WTC11 (cell line): ENCODE results near the gene TMEM59L. TPM values are rescaled to one million over a fixed set of nuclear protein-coding genes. Genes with fewer than 3 reads are reported as not detected.

Experiments
- ATAC-seq: fragments of 200-7000 bp; cut with Tn5 transposase; 2 replicates; pipeline ENCODE4 v1.10.0; 2021; ENCODE audit warnings: mild to moderate bottlenecking, moderate library complexity
- CTCF ChIA-PET: fragments of 300-600 bp; sonication (Branson Sonifier 250); formaldehyde crosslinking; loops from one replicate; lab custom pipeline; 2021; ENCODE audit warnings: antibody characterized with exemption; lab: Charles Lee
- POLR2A ChIA-PET: fragments of 350-600 bp; sonication (Branson Sonifier 250); formaldehyde crosslinking; loops from one replicate; lab custom pipeline; 2021; ENCODE audit warnings: antibody characterized with exemption; lab: Charles Lee
- DNase-seq: peaks from one replicate; pipeline ENCODE4 v3.0.0; 2021; ENCODE audit warnings: low spot score
- H3K27ac Mint-ChIP-seq: 2 replicates; pipeline ENCODE4 v1.8.0; 2021; ENCODE audit warnings: mixed read lengths
- H3K27me3 Mint-ChIP-seq: 2 replicates; pipeline ENCODE4 v1.8.0; 2021; ENCODE audit warnings: low read depth, mild to moderate bottlenecking, moderate library complexity, mixed read lengths
- H3K36me3 Mint-ChIP-seq: 2 replicates; pipeline ENCODE4 v1.8.0; 2021; ENCODE audit warnings: mixed read lengths
- H3K4me1 Mint-ChIP-seq: 2 replicates; pipeline ENCODE4 v1.8.0; 2022; ENCODE audit warnings: mixed read lengths
- H3K4me3 Mint-ChIP-seq: 2 replicates; pipeline ENCODE4 v1.8.0; 2021; ENCODE audit warnings: mild to moderate bottlenecking, moderate library complexity, mixed read lengths
- H3K9me3 Mint-ChIP-seq: 2 replicates; pipeline ENCODE4 v1.8.0; 2021; ENCODE audit warnings: mixed read lengths
- KAT7 ChIP-seq: sonication (generic); formaldehyde crosslinking; IDR thresholded peaks from 2 replicates; pipeline ENCODE4 v1.8.1; 2023; ENCODE audit warnings: missing genetic modification reagents, mild to moderate bottlenecking, borderline replicate concordance
- NFATC4 ChIP-seq: fragments of 250-450 bp; sonication (Bioruptor Pico); IDR thresholded peaks from 2 replicates; pipeline ENCODE4 v1.9.0; 2021; ENCODE audit warnings: mild to moderate bottlenecking
- NFYB ChIP-seq: sonication (generic); formaldehyde crosslinking; conservative IDR thresholded peaks from 2 replicates; pipeline ENCODE4 v1.8.0; 2022; ENCODE audit warnings: low read depth, missing genetic modification reagents
- TEAD4 ChIP-seq: sonication (generic); formaldehyde crosslinking; IDR thresholded peaks from 2 replicates; pipeline ENCODE4 v1.8.0; 2022; ENCODE audit warnings: mild to moderate bottlenecking, missing genetic modification reagents
- TP53 ChIP-seq: sonication (generic); formaldehyde crosslinking; IDR thresholded peaks from 2 replicates; pipeline ENCODE4 v1.8.1; 2023; ENCODE audit warnings: mild to moderate bottlenecking, missing genetic modification reagents
- ZNF121 ChIP-seq: sonication (generic); formaldehyde crosslinking; IDR thresholded peaks from 2 replicates; pipeline ENCODE4 v1.8.0; 2023; ENCODE audit warnings: missing genetic modification reagents
- ZNF317 ChIP-seq: sonication (generic); formaldehyde crosslinking; IDR thresholded peaks from 2 replicates; pipeline ENCODE4 v1.8.1; 2023; ENCODE audit warnings: low read depth, mild to moderate bottlenecking, moderate library complexity, missing genetic modification reagents, borderline replicate concordance
- ZNF396 ChIP-seq: fragments of 250-450 bp; sonication (Bioruptor Pico); IDR thresholded peaks from 2 replicates; pipeline ENCODE4 v1.8.0; 2021; ENCODE audit warnings: mild to moderate bottlenecking, moderate library complexity, borderline replicate concordance
- ZNF416 ChIP-seq: fragments of 250-450 bp; sonication (Bioruptor Pico); IDR thresholded peaks from 2 replicates; pipeline ENCODE4 v1.9.0; 2021; ENCODE audit warnings: mild to moderate bottlenecking, inconsistent platforms
- ZNF671 ChIP-seq: fragments of 250-450 bp; sonication (Bioruptor Pico); IDR thresholded peaks from 2 replicates; pipeline ENCODE4 v1.8.0; 2021; ENCODE audit warnings: mild to moderate bottlenecking
- total RNA-seq: library from RNA; stranded (reverse); gene quantifications from 3 replicates; pipeline ENCODE4 v1.2.3, GENCODE V29; 2021
- TF ChIP-seq, protein P1 (sequence below): sonication (generic); formaldehyde crosslinking; IDR thresholded peaks from 2 replicates; pipeline ENCODE4 v1.8.1; 2022; ENCODE audit warnings: mild to moderate bottlenecking, missing genetic modification reagents, moderate library complexity, borderline replicate concordance
- TF ChIP-seq, protein P2 (sequence below): fragments of 250-450 bp; sonication (Bioruptor Pico); IDR thresholded peaks from 2 replicates; pipeline ENCODE4 v2.1.2; 2022; ENCODE audit warnings: mild to moderate bottlenecking, moderate library complexity
- TF ChIP-seq, protein P3 (sequence below): fragments of 250-450 bp; sonication (Bioruptor Pico); IDR thresholded peaks from 2 replicates; pipeline ENCODE4 v1.8.0; 2021; ENCODE audit warnings: mild to moderate bottlenecking
- TF ChIP-seq, protein P4 (sequence below): sonication (generic); formaldehyde crosslinking; IDR thresholded peaks from 2 replicates; pipeline ENCODE4 v1.8.0; 2023; ENCODE audit warnings: mild to moderate bottlenecking, missing genetic modification reagents
- TF ChIP-seq, protein P5 (sequence below): sonication (generic); formaldehyde crosslinking; IDR thresholded peaks from 2 replicates; pipeline ENCODE4 v1.8.1; 2023; ENCODE audit warnings: mild to moderate bottlenecking, missing genetic modification reagents
- TF ChIP-seq, protein P6 (sequence below): sonication (generic); formaldehyde crosslinking; IDR thresholded peaks from 2 replicates; pipeline ENCODE4 v1.8.0; 2023; ENCODE audit warnings: missing genetic modification reagents
- TF ChIP-seq, protein P7 (sequence below): sonication (generic); formaldehyde crosslinking; IDR thresholded peaks from 2 replicates; pipeline ENCODE4 v1.8.0; 2022; ENCODE audit warnings: missing genetic modification reagents
- TF ChIP-seq, protein P8 (sequence below): fragments of 250-450 bp; sonication (Bioruptor Pico); IDR thresholded peaks from 2 replicates; pipeline ENCODE4 v1.9.0; 2021; ENCODE audit warnings: mild to moderate bottlenecking

The TMEM59L gene
- total RNA-seq, 1 experiment from 2014 or later: 14.8 TPM

DNA sequence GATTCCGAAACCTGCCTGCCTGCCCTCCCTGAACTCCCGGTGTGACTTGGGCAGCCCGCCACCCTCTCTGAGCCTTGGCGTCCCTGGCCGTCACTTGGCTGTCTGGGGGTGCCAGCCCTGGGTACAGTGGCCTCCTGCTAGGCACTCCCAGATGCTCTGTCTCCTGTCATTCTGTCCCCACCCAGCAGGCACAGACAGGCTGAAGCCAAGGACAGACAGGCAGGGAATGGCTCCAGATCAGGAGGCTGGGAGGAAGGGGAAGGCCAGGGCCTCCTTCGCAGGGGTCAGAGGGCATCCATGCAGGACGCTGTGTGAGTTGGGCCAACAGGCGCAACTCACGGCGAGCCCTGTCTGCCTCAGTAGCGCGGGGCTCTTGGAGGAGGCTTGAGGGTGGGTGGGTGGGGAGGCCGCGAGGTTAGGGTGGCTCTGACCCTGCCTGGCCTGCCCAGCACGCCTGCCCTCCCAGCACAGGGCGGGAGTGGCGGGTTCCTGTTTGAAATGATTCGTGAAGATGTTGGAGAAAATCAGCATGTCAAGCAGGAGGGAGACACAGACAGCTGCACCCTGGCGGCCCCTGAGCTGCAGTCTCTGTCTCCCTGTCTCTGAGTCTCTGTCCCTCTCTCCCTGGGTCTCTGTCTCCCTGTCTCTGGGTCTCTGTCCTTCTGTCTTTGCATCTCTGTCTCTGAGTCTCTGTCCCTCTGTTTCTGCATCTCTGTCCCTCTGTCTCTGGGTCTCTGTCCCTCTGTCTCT lies 43.8 kb downstream of the TMEM59L start:
- Mint-ChIP-seq H3K4me3 (no peak overlapping the region), H3K27ac (no peak overlapping the region), H3K9me3 (no peaks in the 10 kb centered on the region), H3K27me3 (no peaks in the 10 kb centered on the region), H3K36me3 (no peaks in the 10 kb centered on the region), H3K4me1 (peaks cover 15% of the 10 kb centered on the region)
- CTCF ChIA-PET: interaction anchor here (0.9 to 1.6 kb wide), 2 partner anchors 69 to 191 kb away, joined by 3 read pairs; no protein-coding TSS in a partner anchor
- no peak for DNase-seq
- ATAC-seq: no peak
- TF ChIP-seq, protein P1, sequence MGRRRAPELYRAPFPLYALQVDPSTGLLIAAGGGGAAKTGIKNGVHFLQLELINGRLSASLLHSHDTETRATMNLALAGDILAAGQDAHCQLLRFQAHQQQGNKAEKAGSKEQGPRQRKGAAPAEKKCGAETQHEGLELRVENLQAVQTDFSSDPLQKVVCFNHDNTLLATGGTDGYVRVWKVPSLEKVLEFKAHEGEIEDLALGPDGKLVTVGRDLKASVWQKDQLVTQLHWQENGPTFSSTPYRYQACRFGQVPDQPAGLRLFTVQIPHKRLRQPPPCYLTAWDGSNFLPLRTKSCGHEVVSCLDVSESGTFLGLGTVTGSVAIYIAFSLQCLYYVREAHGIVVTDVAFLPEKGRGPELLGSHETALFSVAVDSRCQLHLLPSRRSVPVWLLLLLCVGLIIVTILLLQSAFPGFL (CRISPR knock-in tag): no peak
- TF ChIP-seq TEAD4 (CRISPR knock-in tag) (no peak), ZNF671 (CRISPR knock-in tag) (no peak), ZNF416 (no peak), ZNF121 (CRISPR knock-in tag) (no peak), NFYB (no peak), ZNF396 (CRISPR knock-in tag) (no peak), NFATC4 (CRISPR knock-in tag) (no peak), ZNF317 (CRISPR knock-in tag) (no peak), TP53 (CRISPR knock-in tag) (no peak), KAT7 (CRISPR knock-in tag) (no peak)
- TF ChIP-seq, protein P2, sequence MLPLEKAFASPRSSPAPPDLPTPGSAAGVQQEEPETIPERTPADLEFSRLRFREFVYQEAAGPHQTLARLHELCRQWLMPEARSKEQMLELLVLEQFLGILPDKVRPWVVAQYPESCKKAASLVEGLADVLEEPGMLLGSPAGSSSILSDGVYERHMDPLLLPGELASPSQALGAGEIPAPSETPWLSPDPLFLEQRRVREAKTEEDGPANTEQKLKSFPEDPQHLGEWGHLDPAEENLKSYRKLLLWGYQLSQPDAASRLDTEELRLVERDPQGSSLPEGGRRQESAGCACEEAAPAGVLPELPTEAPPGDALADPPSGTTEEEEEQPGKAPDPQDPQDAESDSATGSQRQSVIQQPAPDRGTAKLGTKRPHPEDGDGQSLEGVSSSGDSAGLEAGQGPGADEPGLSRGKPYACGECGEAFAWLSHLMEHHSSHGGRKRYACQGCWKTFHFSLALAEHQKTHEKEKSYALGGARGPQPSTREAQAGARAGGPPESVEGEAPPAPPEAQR (CRISPR knock-in tag): no peak
- TF ChIP-seq, protein P3, sequence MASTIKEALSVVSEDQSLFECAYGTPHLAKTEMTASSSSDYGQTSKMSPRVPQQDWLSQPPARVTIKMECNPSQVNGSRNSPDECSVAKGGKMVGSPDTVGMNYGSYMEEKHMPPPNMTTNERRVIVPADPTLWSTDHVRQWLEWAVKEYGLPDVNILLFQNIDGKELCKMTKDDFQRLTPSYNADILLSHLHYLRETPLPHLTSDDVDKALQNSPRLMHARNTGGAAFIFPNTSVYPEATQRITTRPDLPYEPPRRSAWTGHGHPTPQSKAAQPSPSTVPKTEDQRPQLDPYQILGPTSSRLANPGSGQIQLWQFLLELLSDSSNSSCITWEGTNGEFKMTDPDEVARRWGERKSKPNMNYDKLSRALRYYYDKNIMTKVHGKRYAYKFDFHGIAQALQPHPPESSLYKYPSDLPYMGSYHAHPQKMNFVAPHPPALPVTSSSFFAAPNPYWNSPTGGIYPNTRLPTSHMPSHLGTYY (CRISPR knock-in tag): no peak
- TF ChIP-seq, protein P4, sequence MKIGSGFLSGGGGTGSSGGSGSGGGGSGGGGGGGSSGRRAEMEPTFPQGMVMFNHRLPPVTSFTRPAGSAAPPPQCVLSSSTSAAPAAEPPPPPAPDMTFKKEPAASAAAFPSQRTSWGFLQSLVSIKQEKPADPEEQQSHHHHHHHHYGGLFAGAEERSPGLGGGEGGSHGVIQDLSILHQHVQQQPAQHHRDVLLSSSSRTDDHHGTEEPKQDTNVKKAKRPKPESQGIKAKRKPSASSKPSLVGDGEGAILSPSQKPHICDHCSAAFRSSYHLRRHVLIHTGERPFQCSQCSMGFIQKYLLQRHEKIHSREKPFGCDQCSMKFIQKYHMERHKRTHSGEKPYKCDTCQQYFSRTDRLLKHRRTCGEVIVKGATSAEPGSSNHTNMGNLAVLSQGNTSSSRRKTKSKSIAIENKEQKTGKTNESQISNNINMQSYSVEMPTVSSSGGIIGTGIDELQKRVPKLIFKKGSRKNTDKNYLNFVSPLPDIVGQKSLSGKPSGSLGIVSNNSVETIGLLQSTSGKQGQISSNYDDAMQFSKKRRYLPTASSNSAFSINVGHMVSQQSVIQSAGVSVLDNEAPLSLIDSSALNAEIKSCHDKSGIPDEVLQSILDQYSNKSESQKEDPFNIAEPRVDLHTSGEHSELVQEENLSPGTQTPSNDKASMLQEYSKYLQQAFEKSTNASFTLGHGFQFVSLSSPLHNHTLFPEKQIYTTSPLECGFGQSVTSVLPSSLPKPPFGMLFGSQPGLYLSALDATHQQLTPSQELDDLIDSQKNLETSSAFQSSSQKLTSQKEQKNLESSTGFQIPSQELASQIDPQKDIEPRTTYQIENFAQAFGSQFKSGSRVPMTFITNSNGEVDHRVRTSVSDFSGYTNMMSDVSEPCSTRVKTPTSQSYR: no peak
- TF ChIP-seq, protein P5, sequence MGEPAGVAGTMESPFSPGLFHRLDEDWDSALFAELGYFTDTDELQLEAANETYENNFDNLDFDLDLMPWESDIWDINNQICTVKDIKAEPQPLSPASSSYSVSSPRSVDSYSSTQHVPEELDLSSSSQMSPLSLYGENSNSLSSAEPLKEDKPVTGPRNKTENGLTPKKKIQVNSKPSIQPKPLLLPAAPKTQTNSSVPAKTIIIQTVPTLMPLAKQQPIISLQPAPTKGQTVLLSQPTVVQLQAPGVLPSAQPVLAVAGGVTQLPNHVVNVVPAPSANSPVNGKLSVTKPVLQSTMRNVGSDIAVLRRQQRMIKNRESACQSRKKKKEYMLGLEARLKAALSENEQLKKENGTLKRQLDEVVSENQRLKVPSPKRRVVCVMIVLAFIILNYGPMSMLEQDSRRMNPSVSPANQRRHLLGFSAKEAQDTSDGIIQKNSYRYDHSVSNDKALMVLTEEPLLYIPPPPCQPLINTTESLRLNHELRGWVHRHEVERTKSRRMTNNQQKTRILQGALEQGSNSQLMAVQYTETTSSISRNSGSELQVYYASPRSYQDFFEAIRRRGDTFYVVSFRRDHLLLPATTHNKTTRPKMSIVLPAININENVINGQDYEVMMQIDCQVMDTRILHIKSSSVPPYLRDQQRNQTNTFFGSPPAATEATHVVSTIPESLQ (CRISPR knock-in tag): no peak
- TF ChIP-seq, protein P6, sequence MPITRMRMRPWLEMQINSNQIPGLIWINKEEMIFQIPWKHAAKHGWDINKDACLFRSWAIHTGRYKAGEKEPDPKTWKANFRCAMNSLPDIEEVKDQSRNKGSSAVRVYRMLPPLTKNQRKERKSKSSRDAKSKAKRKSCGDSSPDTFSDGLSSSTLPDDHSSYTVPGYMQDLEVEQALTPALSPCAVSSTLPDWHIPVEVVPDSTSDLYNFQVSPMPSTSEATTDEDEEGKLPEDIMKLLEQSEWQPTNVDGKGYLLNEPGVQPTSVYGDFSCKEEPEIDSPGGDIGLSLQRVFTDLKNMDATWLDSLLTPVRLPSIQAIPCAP (CRISPR knock-in tag): no peak
- TF ChIP-seq, protein P7, sequence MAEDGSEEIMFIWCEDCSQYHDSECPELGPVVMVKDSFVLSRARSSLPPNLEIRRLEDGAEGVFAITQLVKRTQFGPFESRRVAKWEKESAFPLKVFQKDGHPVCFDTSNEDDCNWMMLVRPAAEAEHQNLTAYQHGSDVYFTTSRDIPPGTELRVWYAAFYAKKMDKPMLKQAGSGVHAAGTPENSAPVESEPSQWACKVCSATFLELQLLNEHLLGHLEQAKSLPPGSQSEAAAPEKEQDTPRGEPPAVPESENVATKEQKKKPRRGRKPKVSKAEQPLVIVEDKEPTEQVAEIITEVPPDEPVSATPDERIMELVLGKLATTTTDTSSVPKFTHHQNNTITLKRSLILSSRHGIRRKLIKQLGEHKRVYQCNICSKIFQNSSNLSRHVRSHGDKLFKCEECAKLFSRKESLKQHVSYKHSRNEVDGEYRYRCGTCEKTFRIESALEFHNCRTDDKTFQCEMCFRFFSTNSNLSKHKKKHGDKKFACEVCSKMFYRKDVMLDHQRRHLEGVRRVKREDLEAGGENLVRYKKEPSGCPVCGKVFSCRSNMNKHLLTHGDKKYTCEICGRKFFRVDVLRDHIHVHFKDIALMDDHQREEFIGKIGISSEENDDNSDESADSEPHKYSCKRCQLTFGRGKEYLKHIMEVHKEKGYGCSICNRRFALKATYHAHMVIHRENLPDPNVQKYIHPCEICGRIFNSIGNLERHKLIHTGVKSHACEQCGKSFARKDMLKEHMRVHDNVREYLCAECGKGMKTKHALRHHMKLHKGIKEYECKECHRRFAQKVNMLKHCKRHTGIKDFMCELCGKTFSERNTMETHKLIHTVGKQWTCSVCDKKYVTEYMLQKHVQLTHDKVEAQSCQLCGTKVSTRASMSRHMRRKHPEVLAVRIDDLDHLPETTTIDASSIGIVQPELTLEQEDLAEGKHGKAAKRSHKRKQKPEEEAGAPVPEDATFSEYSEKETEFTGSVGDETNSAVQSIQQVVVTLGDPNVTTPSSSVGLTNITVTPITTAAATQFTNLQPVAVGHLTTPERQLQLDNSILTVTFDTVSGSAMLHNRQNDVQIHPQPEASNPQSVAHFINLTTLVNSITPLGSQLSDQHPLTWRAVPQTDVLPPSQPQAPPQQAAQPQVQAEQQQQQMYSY (CRISPR knock-in tag): no peak
- TF ChIP-seq, protein P8, sequence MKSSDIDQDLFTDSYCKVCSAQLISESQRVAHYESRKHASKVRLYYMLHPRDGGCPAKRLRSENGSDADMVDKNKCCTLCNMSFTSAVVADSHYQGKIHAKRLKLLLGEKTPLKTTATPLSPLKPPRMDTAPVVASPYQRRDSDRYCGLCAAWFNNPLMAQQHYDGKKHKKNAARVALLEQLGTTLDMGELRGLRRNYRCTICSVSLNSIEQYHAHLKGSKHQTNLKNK (CRISPR knock-in tag): no peak
- POLR2A ChIA-PET: no interaction called here
